SK-N-SH (cell line): ENCODE results near the gene DSCAM.

Experiments
- CHD2 ChIP-seq: fragments of 150-350 bp; IDR thresholded peaks from 2 replicates; pipeline ENCODE4 v1.6.1; 2018; ENCODE audit warnings: low read length; ENCODE audit not compliant: partially characterized antibody
- CTCF ChIP-seq: fragments of 200-600 bp; sonication (generic); IDR thresholded peaks from 2 replicates; pipeline ENCODE4 v1.6.1; 2017; ENCODE audit warnings: antibody characterized with exemption, mild to moderate bottlenecking, moderate library complexity
- EP300 ChIP-seq, 2 experiments: IDR thresholded peaks; 2 replicates each; pipeline versions ENCODE4 v1.4.0 to v1.6.1; 2012; ENCODE audit warnings: borderline replicate concordance in 1 of 2, low read depth in 1 of 2, low read length in 1 of 2
- MEF2A ChIP-seq: IDR thresholded peaks from 2 replicates; pipeline ENCODE4 v1.4.0; 2012; ENCODE audit warnings: low read depth, borderline replicate concordance
- POLR2AphosphoS5 ChIP-seq: IDR thresholded peaks from 2 replicates; pipeline ENCODE4 v1.6.1; 2012; ENCODE audit warnings: low read depth, low read length
- TAF1 ChIP-seq: IDR thresholded peaks from 2 replicates; pipeline ENCODE4 v1.6.1; 2012; ENCODE audit warnings: low read depth, mild to moderate bottlenecking, low read length, moderate library complexity, borderline replicate concordance
- TCF12 ChIP-seq: IDR thresholded peaks from 2 replicates; pipeline ENCODE4 v1.4.0; 2012
- TF ChIP-seq, protein P1 (sequence below): IDR thresholded peaks from 2 replicates; pipeline ENCODE4 v1.4.0; 2012; ENCODE audit warnings: low read depth, borderline replicate concordance
- TF ChIP-seq, protein P2 (sequence below): IDR thresholded peaks from 2 replicates; pipeline ENCODE4 v1.4.0; 2012; ENCODE audit warnings: low read depth, borderline replicate concordance

DNA sequence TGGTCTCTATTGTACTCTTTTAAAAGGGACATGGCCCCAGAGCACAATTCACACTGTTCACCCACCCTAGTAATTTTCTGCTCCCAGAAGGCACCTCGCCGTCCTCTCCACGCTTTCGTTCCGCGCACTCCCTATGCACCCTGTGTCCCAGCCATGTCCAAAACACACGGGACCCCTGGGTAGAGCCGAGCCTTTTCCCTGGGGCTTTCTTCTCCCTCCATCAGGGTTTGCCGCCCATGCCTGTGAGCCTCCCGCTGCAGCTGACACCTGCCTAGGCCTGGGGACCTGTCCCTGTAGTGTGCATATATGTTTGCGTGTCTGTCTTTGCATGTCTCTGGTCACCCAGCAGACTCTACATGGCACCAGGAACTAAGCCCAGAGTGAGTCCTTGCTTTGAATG is 677.0 kb downstream of the DSCAM start:
- TF ChIP-seq CTCF, result no peak
- TF ChIP-seq POLR2AphosphoS5, result no peak
- no peak for TF ChIP-seq MEF2A
- no peak for TF ChIP-seq EP300 (IDR thresholded peaks at IDR 0.05; ENCODE audit: borderline replicate concordance in 1 of 2, low read depth in 1 of 2, low read length in 1 of 2)
- no peak for TF ChIP-seq CHD2
- TF ChIP-seq, protein P1, sequence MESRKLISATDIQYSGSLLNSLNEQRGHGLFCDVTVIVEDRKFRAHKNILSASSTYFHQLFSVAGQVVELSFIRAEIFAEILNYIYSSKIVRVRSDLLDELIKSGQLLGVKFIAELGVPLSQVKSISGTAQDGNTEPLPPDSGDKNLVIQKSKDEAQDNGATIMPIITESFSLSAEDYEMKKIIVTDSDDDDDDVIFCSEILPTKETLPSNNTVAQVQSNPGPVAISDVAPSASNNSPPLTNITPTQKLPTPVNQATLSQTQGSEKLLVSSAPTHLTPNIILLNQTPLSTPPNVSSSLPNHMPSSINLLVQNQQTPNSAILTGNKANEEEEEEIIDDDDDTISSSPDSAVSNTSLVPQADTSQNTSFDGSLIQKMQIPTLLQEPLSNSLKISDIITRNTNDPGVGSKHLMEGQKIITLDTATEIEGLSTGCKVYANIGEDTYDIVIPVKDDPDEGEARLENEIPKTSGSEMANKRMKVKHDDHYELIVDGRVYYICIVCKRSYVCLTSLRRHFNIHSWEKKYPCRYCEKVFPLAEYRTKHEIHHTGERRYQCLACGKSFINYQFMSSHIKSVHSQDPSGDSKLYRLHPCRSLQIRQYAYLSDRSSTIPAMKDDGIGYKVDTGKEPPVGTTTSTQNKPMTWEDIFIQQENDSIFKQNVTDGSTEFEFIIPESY, result no peak
- TF ChIP-seq, protein P2, sequence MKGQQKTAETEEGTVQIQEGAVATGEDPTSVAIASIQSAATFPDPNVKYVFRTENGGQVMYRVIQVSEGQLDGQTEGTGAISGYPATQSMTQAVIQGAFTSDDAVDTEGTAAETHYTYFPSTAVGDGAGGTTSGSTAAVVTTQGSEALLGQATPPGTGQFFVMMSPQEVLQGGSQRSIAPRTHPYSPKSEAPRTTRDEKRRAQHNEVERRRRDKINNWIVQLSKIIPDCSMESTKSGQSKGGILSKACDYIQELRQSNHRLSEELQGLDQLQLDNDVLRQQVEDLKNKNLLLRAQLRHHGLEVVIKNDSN, result no peak
- no peak for TF ChIP-seq TCF12
- TF ChIP-seq TAF1, result no peak
